HG03135 (cell line): ENCODE data around the gene CMAS.
"Not testable (repeated sequence)": the region's sequence is repeated elsewhere in the genome, so short reads cannot be mapped to it uniquely, and the experiment has no call there.

Experiments
- ATAC-seq: cut with Tn5 transposase; IDR thresholded peaks from one replicate; pipeline ENCODE4 v1.9.1; 2021; ENCODE audit warnings: mild to moderate bottlenecking, moderate library complexity; ENCODE audit not compliant: unreplicated experiment

The CMAS gene

DNA sequence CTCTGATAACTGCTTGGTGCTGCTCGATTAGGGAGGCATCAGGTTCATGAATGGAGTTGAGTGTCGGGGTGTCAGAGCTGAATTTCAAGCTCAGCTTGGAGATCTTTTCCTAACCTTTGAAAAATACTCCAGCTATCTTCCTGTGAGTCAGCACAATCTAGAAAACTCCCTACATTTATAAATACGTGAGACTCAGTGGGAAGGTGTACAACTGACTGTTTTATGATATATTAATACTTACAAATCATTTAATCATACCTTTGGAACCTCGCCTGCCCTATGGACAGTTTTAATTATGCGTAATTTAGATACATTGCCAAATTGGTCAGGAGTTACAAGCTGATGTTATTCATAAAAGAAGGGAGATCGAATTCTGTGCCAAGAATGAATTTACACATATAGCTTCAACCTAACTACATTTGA, 961 bp downstream of the CMAS start:
- no peak for ATAC-seq

- ATAC-seq: no peak
Measured at GRCh38 chr12:22047494-22047893, 1.5 kb downstream of the CMAS start.

GRCh38 chr12:22048351-22049041, 2.5 kb downstream of the CMAS start:
- ATAC-seq: no peak

GRCh38 chr12:22050078-22050477, 4.1 kb downstream of the CMAS start:
- ATAC-seq: no peak

DNA sequence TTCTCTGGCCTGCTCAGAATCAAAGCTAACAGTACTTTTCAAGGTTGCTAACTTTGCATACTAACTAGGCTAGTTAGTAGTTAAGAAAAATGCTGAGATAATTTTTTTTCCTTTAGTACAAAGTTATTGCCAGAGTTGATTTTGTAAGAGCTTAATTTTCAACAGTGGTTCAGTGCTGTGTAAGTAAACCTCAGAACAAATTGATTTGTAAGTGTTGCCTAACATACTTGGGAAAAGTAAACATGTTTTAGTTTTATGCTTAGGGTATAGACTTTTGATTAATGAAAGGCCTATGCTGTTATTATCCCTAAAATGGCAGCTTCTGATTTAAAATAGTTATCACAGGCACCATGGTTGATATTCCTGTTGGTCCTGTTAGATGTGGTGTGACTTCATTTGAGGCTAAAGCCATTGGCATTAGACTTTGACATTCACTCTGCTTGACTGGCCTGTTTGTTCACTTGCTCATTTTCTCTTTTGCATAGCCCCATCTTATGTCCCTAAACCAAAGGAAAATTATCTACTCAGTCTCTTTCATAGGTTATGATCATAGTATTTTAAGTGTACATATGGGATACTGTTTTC, 5.2 kb downstream of the CMAS start:
- no peak for ATAC-seq

DNA sequence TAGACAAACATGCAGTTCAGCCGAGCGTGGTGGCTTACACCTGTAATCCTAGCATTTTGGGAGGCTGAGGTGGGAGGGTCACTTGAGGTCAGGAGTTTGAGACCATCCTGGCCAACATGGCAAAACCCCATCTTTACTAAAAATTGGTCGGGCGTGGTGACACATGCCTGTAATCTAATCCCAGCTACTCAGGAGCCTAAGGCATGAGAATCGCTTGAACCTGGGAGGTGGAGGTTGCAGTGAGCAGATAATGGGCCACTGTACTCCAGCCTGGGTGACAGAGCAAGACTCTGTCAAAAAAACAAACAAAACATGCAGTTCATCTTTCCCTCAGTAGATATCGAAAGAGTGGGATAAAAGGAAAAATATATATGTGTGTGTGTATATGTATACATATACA, 7.0 kb downstream of the CMAS start:
- ATAC-seq: not testable (repeated sequence)

- ATAC-seq: no peak
Measured at GRCh38 chr12:22054155-22054554, 8.1 kb downstream of the CMAS start.

DNA sequence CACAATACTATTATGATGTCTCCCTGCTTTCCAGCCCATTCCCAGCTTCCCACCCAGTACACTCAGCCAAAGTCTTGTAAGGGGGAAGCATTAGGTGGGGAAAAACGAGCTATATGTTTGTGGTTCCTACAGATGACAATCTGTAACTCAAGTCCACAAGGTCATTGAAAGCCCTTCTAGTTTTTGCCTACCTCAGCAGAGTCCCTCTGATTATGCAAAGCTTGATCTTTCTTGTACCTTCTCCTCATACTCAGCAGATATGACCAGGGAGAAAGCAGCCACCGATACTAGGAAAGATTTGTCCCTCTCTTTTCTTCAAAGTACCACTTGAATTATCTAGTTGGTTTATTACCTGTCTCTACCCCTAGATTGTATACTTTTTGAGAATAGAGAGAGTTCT, 10.6 kb downstream of the CMAS start:
- no peak for ATAC-seq

- ATAC-seq: no peak
Measured at GRCh38 chr12:22059976-22060647, 14.1 kb downstream of the CMAS start.

DNA sequence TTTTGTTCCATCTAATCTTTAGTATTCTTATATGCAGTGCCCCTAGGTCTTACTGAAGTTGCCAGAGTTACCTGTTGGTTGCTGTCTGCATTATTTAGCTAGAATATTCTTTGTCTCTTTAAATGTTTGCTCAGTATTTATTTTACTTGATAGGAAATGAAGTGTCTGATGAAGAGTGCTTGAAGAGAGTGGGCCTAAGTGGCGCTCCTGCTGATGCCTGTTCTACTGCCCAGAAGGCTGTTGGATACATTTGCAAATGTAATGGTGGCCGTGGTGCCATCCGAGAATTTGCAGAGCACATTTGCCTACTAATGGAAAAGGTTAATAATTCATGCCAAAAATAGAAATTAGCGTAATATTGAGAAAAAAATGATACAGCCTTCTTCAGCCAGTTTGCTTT, 18.9 kb downstream of the CMAS start:
- no peak for ATAC-seq

- no peak for ATAC-seq
Measured at GRCh38 chr12:22066310-22066709, 20.3 kb downstream of the CMAS start.

- ATAC-seq: no peak
Measured at GRCh38 chr12:22069851-22070250, 23.8 kb downstream of the CMAS start.

DNA sequence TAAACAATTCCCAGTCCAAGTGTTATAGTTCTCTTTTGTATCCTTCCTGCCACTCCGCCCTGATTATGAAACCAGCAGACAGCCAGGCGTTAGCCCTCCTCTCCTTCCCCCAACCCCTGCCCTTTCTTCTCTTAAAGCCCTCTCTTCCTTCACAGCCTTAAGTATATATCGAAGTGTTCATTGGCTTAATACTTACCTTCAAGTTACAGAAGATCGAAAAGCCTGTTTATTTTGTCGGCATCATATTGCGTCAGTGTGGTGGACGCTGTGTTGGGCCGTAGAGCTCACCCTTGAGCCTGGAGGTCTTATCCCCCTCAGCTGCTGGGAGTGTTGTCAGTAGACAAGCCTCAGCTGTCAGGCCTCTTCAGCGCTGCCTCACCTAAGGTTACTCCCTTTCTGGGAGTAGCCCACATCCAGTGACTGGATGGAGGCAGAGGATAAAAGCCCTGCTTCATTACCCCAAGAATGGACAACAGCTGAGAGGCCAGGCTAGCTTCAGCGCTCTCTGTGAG, 36.2 kb downstream of the CMAS start:
- ATAC-seq: no peak

DNA sequence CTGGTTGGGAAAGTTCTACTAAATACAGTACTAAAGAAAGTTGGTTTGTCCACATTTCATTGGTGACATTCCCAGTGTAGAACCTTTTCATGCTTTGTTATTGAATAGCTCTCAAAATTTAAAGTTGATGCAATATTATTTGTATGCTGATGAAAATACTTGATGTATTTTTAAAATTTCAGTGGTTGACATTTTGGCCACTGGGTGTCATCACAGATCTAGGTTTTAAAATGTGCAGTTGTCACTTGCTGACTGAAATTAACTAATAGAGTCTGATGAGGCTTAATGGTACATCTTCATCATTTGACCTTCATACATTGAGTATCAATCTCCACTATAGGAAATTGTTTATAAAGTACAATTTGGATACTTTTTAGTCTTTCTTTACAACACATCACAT, 37.1 kb downstream of the CMAS start:
- ATAC-seq: no peak

DNA sequence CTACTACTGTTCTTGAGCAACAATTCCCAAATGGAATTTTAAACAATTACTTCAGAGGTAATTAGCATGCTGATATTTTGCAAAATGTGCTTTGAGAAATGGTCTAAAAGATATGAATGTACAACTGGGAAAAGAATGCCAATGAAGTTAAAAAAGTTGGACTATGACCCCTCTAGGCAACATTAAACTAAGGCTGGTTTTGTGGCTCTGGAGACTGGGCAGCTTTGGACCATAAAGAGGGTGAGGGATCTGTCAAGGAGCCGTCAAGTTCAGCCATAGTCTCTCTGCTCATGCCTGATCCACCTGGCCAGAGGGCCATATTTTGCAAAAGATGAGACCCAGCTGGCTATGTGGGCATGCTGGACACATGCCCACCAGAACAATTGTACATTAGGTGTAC, 38.8 kb downstream of the CMAS start:
- ATAC-seq: no peak

GRCh38 chr12:22088886-22089285, 42.9 kb downstream of the CMAS start:
- ATAC-seq: no peak

DNA sequence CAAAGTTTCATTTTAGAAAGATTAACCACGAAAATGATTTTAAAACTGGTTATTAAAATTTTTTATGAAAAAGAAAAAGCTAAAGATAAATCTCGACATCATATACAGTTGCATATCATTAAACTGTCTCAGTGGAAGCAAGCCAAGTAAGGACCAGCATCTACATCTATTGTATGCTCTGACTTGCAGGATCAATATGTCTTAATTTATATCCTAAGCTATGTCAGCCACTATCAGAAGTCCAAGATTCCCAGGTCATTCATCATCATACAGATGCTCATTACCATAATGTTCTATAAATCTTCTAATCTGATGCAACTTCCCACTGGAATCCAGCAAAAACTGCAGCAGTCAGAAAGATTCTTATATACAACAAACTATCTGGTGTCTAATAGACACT, 43.5 kb downstream of the CMAS start:
- no peak for ATAC-seq

- ATAC-seq: not testable (repeated sequence)
Measured at GRCh38 chr12:22099062-22099461, 53.0 kb downstream of the CMAS start.

GRCh38 chr12:22100958-22101748, 55.1 kb downstream of the CMAS start:
- ATAC-seq: peak; percentile 65

DNA sequence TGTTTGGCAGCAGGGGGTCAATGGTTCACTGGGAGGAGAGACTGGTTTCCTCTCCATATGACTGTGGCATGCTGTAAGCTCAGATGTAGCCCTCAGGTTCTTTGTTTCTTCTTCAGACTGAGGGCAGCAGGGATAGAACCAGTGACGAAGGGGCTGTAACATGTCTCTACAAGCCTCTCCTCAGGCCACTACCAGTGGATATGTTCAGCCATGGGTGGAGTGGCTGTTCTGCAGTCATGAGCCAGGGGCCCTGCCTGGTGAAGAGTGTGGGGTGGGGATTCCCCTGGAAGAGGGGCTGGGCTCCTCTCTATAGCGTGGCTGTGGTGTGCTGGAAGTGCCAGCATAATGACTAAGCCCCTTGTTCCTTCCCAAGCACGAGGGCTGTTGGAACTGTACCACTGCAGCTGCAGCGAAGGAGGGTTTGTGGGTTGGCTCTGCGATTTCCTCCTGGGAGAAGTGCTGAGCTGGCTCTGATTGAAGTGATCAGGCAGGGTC, 55.8 kb downstream of the CMAS start:
- peak; percentile 33 for ATAC-seq

GRCh38 chr12:22103418-22103817, 57.4 kb downstream of the CMAS start:
- no peak for ATAC-seq
